HCT116 (cell line): Measurements from ENCODE around the gene B3GNT2. TPM values are rescaled to one million over a fixed set of nuclear protein-coding genes. Genes with fewer than 3 reads are reported as not detected.
"Not testable (repeated sequence)": the region's sequence is repeated elsewhere in the genome, so short reads cannot be mapped to it uniquely, and the experiment has no call there.

ENCODE experiments used
- ATAC-seq: fragments of 200-7000 bp; cut with Tn5 transposase; 2 replicates; pipeline ENCODE4 v1.9.1; 2020; ENCODE audit warnings: mild to moderate bottlenecking, moderate library complexity
- BruUV-seq: library from RNA; stranded (reverse); fragments of 400-500 nt; replicated peaks from 2 replicates; lab custom pipeline; 2021; lab: Mats Ljungman, UMichigan
- CTCF ChIA-PET: fragments of 300-600 bp; sonication (Branson Sonifier 250); formaldehyde crosslinking; loops from one replicate; lab custom pipeline; 2021; ENCODE audit warnings: antibody characterized with exemption; lab: Charles Lee
- POLR2A ChIA-PET: fragments of 300-600, 350-600 bp; sonication (Branson Sonifier 250); formaldehyde crosslinking; loops from one replicate; lab custom pipeline; 2021; ENCODE audit warnings: antibody characterized with exemption; lab: Charles Lee
- RAD21 ChIA-PET, 2 experiments: fragments of 300-600 bp; sonication (Branson Sonifier 250); formaldehyde crosslinking; loops; one replicate each; lab custom pipeline; 2023; ENCODE audit warnings: low total read pairs in 2 of 2; ENCODE audit not compliant: uncharacterized antibody in 2 of 2, unreplicated experiment in 2 of 2, low non-redundant PET in 1 of 2; lab: Charles Lee
- DNase-seq: peaks from one replicate; pipeline ENCODE4 v3.0.0-alpha.2; 2010; ENCODE audit warnings: low read depth, low spot score
- H2AFZ ChIP-seq: fragments of 200-600 bp; shearing (Covaris generic), sonication (generic); 2 replicates; pipeline ENCODE4 v1.6.1; 2017; ENCODE audit warnings: low read depth, mixed run types, mixed read lengths, antibody characterized with exemption, low read length; ENCODE audit not compliant: poor library complexity, severe bottlenecking
- H3K27ac ChIP-seq: 2 replicates; pipeline ENCODE4 v1.5.1; 2012; ENCODE audit warnings: low read depth, low read length
- H3K27me3 ChIP-seq: fragments of 200-600 bp; sonication (generic); 2 replicates; pipeline ENCODE4 v1.6.1; 2016; ENCODE audit warnings: mixed run types, low read length, mixed read lengths; ENCODE audit not compliant: insufficient read depth
- H3K36me3 ChIP-seq, 2 experiments: fragments of 200-500 bp in 1 of 2; fragments of 200-600 bp in 1 of 2; sonication (Bioruptor generic) in 1 of 2; sonication (generic) in 1 of 2; 2 replicates each; pipeline versions ENCODE4 v1.5.1 to v1.6.1; 2014 to 2016; ENCODE audit warnings: low read length in 2 of 2, inconsistent platforms in 1 of 2, mixed read lengths in 1 of 2, mixed run types in 1 of 2; ENCODE audit not compliant: insufficient read depth in 2 of 2, control insufficient read depth in 1 of 2
- H3K4me1 ChIP-seq, 2 experiments: fragments of 200-600 bp in 1 of 2; sonication (generic) in 1 of 2; 2 replicates each; pipeline versions ENCODE4 v1.5.1 to v1.6.1; 2012 to 2017; ENCODE audit warnings: low read length in 2 of 2, inconsistent platforms in 1 of 2, mild to moderate bottlenecking in 1 of 2, mixed read lengths in 1 of 2, mixed run types in 1 of 2, moderate library complexity in 1 of 2; ENCODE audit not compliant: insufficient read depth in 2 of 2, control insufficient read depth in 1 of 2
- H3K4me2 ChIP-seq: fragments of 200-600 bp; sonication (generic); 2 replicates; pipeline ENCODE4 v1.6.1; 2017; ENCODE audit warnings: mixed run types, low read length, mixed read lengths
- H3K4me3 ChIP-seq, 2 experiments: fragments of 200-600 bp in 1 of 2; sonication (generic) in 1 of 2; replicated peaks in 1 of 2; 2 replicates each; pipeline ENCODE4 v1.5.1; 2011 to 2016; ENCODE audit warnings: low read length in 2 of 2, control low read depth in 1 of 2, low read depth in 1 of 2, mild to moderate bottlenecking in 1 of 2, mixed read lengths in 1 of 2, mixed run types in 1 of 2
- H3K79me2 ChIP-seq: fragments of 200-600 bp; sonication (generic); 2 replicates; pipeline ENCODE4 v1.6.1; 2017; ENCODE audit warnings: mild to moderate bottlenecking, mixed run types, low read length, moderate library complexity, mixed read lengths; ENCODE audit not compliant: insufficient read depth
- H3K9ac ChIP-seq: fragments of 200-600 bp; sonication (generic); 2 replicates; pipeline ENCODE4 v1.6.1; 2016; ENCODE audit warnings: low read length, mixed read lengths
- H3K9me2 ChIP-seq: fragments of 200-600 bp; sonication (generic), shearing (Covaris generic); 2 replicates; pipeline ENCODE4 v1.6.1; 2017; ENCODE audit warnings: mixed run types, mild to moderate bottlenecking, moderate library complexity; ENCODE audit not compliant: insufficient read depth
- H3K9me3 ChIP-seq, 2 experiments: fragments of 200-500 bp in 1 of 2; fragments of 200-600 bp in 1 of 2; sonication (Bioruptor generic) in 1 of 2; sonication (generic) in 1 of 2; 2 replicates each; pipeline ENCODE4 v1.6.1; 2014 to 2017; ENCODE audit warnings: low read length in 2 of 2, mixed read lengths in 2 of 2, inconsistent platforms in 1 of 2, low read depth in 1 of 2, mild to moderate bottlenecking in 1 of 2, mixed run types in 1 of 2, moderate library complexity in 1 of 2; ENCODE audit not compliant: control insufficient read depth in 1 of 2, insufficient read depth in 1 of 2
- H4K20me1 ChIP-seq: fragments of 200-600 bp; sonication (generic), shearing (Covaris generic); 2 replicates; pipeline ENCODE4 v1.6.1; 2017; ENCODE audit warnings: mixed run types, mild to moderate bottlenecking, moderate library complexity; ENCODE audit not compliant: insufficient read depth
- ATF3 ChIP-seq: IDR thresholded peaks from 2 replicates; pipeline ENCODE4 v1.6.1; 2012
- CBX3 ChIP-seq: IDR thresholded peaks from 2 replicates; pipeline ENCODE4 v1.6.1; 2012; ENCODE audit warnings: low read depth
- EZH2 ChIP-seq: fragments of 200-600 bp; sonication (generic); IDR thresholded peaks from 2 replicates; pipeline ENCODE4 v1.6.1; 2017; ENCODE audit warnings: antibody characterized with exemption, mixed run types
- FOSL1 ChIP-seq: IDR thresholded peaks from 2 replicates; pipeline ENCODE4 v1.6.1; 2012; ENCODE audit warnings: low read depth
- JUND ChIP-seq: IDR thresholded peaks from 2 replicates; pipeline ENCODE4 v1.6.1; 2012
- RAD21 ChIP-seq: IDR thresholded peaks from 2 replicates; pipeline ENCODE4 v1.6.1; 2012; ENCODE audit warnings: low read depth, mild to moderate bottlenecking
- SP1 ChIP-seq: IDR thresholded peaks from 2 replicates; pipeline ENCODE4 v1.6.1; 2012; ENCODE audit warnings: low read depth
- YY1 ChIP-seq: IDR thresholded peaks from 2 replicates; pipeline ENCODE4 v1.6.1; 2011; ENCODE audit warnings: low read length, low read depth, moderate library complexity, mild to moderate bottlenecking; ENCODE audit not compliant: insufficient replicate concordance; ENCODE audit errors: extremely low read depth
- intact Hi-C: fragments of 100-400 bp; cut with micrococcal nuclease; formaldehyde crosslinking; loops from 2 replicates; pipeline ENCODE4 v1.10.0; 2022
- total RNA-seq: library from RNA; stranded (reverse); gene quantifications from one replicate; pipeline ENCODE4 v1.2.1, GENCODE V29; 2021; ENCODE audit not compliant: unreplicated experiment

The B3GNT2 gene
- total RNA-seq, 1 experiment from 2014 or later, result 21.5 TPM

- CTCF ChIA-PET, H3K4me1 ChIP-seq, ATAC-seq, H3K27ac ChIP-seq, BruUV-seq, H3K9me2 ChIP-seq, intact Hi-C loops, H3K4me2 ChIP-seq, H2AFZ ChIP-seq, POLR2A ChIA-PET, H3K27me3 ChIP-seq, DNase-seq, H4K20me1 ChIP-seq, H3K9ac ChIP-seq, H3K4me3 ChIP-seq, H3K79me2 ChIP-seq, RAD21 ChIA-PET, H3K9me3 ChIP-seq, H3K36me3 ChIP-seq: not testable (repeated sequence)
Observed at GRCh38 chr2:62160691-62161090, 35.2 kb upstream of the B3GNT2 start.

DNA sequence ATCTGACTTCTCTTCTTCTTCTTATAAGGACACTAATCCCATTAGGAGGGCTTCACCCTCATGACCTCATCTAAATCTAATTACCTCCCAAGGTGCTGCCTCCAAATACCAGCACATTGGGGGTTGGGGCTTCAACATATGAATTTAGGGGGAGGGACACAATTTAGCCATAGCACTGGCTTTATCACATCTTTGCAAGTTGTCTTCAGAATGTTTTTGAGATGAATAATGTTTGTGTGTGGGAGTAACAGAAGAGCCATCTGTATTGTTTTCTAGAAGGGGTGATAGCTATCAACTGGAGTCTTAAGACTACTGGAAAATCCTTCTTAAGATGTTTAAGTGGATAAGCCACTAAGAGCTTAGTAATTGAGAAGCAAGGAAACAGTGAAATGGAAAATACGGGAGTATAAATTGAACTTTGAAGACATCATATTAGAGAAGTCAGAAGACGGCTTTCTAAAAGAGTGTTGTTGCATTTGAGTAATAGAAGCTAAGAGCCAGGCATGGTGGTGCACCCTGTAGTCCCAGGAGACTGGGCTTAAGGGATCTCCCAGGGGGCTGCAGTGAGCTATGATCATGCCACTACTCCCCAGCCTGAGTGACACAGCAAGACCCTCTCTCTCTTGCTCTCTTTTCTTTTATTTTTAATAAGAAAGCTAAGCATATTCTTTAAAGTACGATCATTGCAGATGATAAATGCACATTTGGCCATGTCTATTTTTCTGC lies 32.6 kb upstream of the B3GNT2 start:
- RAD21 ChIA-PET, result no interaction called here
- no peaks in the 10 kb centered on the region for H3K36me3 ChIP-seq
- no peak overlapping the region for H3K27ac ChIP-seq
- TF ChIP-seq ATF3, result no peak
- no peak for TF ChIP-seq CBX3
- no peak for TF ChIP-seq SP1
- no peak for TF ChIP-seq JUND
- no peak for TF ChIP-seq FOSL1
- TF ChIP-seq EZH2, result no peak
- no peak for TF ChIP-seq RAD21
- TF ChIP-seq YY1, result no peak
- ATAC-seq, result no peak
- no peaks in the 10 kb centered on the region for H4K20me1 ChIP-seq
- H3K9me2 ChIP-seq, result no peaks in the 10 kb centered on the region
- H3K9me3 ChIP-seq, result no peaks in the 10 kb centered on the region
- intact Hi-C loops, result no loop called here
- CTCF ChIA-PET, result no interaction called here
- no peak overlapping the region for H3K4me3 ChIP-seq
- no peak overlapping the region for H3K9ac ChIP-seq
- no peak for DNase-seq
- no TSS peak for BruUV-seq
- POLR2A ChIA-PET, result no interaction called here
- no peaks in the 10 kb centered on the region for H3K27me3 ChIP-seq
- H2AFZ ChIP-seq, result no peak overlapping the region
- no peaks in the 10 kb centered on the region for H3K79me2 ChIP-seq
- H3K4me1 ChIP-seq, result no peaks in the 10 kb centered on the region
- no peak overlapping the region for H3K4me2 ChIP-seq
